HG03064 (cell line): Measurements from ENCODE around the gene MFN1.
"Not testable (repeated sequence)": the region's sequence is repeated elsewhere in the genome, so short reads cannot be mapped to it uniquely, and the experiment has no call there.

Experiments
- ATAC-seq: cut with Tn5 transposase; IDR thresholded peaks from one replicate; pipeline ENCODE4 v1.9.1; 2021; ENCODE audit warnings: low read depth; ENCODE audit not compliant: unreplicated experiment

The MFN1 gene

DNA sequence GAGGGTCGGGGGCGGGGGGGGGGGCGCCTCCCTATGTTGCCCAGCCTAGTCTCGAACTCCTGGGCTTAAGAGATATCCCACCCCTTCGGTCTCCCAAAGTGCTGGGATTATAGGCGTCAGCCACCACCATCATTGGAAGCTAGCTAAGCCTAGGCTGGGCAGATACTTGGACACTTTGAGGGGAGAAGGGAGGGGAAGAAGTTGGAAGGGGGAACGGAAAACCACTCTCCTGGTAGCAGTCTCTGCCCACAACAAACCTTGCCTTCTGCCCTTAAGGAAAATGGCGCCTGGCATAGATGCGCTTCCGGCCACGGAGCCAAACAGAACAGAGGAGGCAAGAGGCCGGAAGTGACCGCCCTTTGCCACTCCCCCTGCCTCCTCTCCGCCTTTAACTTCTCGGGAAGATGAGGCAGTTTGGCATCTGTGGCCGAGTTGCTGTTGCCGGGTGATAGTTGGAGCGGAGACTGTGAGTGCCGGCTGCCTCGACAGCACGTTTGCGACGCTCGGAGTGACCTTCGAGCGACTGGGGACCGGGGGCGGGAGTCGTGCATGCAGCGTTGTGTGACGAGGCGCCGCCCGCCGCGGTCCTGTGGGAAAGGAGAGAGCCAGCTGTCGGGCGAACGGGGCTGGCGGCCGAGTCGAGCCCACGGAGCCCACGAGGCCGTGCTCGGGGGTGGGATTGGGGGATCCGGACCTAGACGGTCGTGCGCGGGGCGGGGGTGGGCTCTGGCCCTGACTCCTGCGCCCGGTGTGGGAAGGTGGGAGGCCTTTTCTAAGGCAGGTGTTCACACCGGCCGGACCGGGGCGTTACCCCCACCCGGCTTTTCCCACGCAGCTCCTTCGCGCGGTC, at the start of gene MFN1:
Gene MFN1 (plus strand): TSS at position 365 of the 850 bp plus-strand sequence. CDS start 1,143 bp downstream, outside the sequence.
- peak; percentile 87 for ATAC-seq

- ATAC-seq: no peak
These were observed 49.4 kb upstream of the MFN1 start for GRCh38 chr3:179297971-179298725.

DNA sequence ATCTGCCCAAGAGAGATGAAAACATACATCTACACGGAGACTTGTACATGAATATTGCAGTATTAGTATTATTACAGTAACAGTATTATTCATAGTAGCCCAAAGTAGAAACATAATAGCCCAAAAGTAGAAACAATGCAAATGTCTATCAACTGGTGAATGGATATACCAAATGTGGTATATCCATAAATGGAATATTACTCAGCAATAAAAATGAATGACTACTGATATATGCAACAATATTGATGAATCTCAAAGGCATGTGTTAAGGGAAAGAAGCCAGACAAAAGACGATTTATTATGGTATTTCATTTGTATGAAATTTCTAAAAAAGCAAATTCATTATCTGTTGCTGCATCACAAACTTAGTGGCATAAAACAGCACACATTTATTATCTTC, 48.2 kb upstream of the MFN1 start:
- ATAC-seq: no peak

DNA sequence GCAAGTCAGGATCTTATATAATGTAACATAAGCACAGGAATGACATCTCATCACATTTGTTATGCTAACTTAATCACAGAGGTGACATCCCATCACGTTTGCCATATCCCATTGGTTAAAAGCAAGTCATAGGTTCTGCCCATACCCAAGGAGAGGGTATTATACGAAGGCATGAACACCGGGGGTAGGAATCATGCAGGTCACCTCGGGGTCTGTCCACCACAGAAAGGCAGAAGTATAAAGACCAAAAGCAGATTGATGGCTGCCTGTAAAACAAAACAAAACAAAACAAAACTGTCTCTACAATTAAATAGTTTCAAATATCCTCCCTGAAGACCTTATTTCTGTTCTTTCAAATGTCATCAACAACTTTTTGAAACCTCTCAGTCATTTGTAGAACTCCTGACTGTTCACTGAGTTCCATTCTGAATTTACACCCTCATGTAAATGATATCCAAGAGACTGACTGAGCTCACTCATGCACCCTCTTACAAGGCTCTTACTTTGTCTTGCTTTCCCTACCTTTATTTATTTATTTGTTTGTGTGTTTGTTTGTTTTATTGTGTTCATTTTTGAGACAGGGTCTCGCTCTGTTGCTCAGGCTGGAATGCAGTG, 47.4 kb upstream of the MFN1 start:
- no peak for ATAC-seq

DNA sequence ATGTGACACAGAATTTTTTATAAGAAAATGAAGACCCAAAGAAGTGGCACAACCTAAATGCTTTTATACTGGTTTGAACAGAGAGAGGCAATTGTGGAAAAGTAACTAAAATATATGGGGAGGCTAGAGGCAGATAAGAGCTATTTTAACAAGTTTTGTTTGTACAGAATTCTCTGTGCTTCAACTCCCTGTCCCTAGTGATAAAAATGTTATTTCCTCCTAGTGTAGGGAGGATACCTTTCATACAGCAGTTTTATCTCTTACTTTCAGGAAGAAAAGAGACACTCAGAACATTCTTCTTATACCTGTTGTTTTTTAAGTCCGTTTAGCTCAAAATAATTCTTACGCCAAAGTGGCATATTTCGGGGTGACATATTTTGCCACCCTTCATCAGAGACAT, 45.9 kb upstream of the MFN1 start:
- no peak for ATAC-seq

- ATAC-seq: no peak
These were observed 45.4 kb upstream of the MFN1 start for GRCh38 chr3:179302111-179302510.

DNA sequence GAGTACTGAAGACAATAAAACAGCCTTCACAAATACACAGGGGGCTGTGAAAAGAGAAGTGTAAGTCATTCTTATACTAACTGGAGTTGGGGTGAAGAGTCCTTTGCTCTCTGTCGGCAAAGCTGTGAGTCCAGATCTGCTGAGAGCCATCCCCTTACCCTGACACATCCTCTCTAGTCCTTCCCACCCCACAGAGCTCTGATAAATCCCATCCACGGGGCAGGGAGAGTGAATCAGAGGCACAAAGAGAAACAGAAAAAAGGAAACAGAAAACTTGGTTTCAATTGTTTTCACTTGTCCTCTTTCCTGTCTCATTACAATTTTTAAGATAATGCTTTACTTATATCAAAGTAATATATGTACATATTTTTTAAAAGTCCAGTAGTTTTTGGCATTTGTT, 42.9 kb upstream of the MFN1 start:
- no peak for ATAC-seq

GRCh38 chr3:179307362-179307761, 40.1 kb upstream of the MFN1 start:
- not testable (repeated sequence) for ATAC-seq

- ATAC-seq: no peak
These were observed 39.5 kb upstream of the MFN1 start for GRCh38 chr3:179308001-179308400.

GRCh38 chr3:179309225-179310078, 38.1 kb upstream of the MFN1 start:
- peak; percentile 99 for ATAC-seq

- ATAC-seq: no peak
These were observed 28.6 kb upstream of the MFN1 start for GRCh38 chr3:179318876-179319275.

- no peak for ATAC-seq
These were observed 25.7 kb upstream of the MFN1 start for GRCh38 chr3:179321668-179322285.

GRCh38 chr3:179322286-179323196, 25.0 kb upstream of the MFN1 start, which contains the start of gene ZNF639:
Gene ZNF639 (plus strand): TSS chr3:179323031. CDS start chr3:179328294, 5,263 bp downstream.
- peak; percentile 75 for ATAC-seq

GRCh38 chr3:179323197-179324110, 24.1 kb upstream of the MFN1 start:
- peak; percentile 35 for ATAC-seq

GRCh38 chr3:179324270-179324754, 23.2 kb upstream of the MFN1 start:
- no peak for ATAC-seq

GRCh38 chr3:179330438-179330837, 17.1 kb upstream of the MFN1 start:
- no peak for ATAC-seq

GRCh38 chr3:179332240-179332639, 15.3 kb upstream of the MFN1 start:
- ATAC-seq: no peak

DNA sequence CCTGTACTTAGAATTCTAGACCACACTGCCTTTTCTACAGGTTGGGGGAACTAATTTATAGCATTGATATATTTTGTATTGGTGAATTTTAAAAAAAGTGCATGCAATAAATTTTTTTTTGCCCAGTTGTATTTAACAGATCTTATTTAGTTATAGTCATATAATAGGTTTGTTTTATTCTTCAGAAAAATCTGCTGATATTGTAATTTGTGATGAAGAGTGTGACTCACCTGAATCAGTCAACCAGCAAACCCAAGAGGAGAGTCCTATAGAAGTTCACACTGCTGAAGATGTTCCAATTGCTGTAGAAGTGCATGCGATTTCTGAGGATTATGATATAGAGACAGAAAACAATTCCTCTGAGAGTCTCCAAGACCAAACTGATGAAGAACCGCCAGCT, 14.4 kb upstream of the MFN1 start:
- ATAC-seq: no peak
